Measurements from ENCODE around the gene WDCP.

- TF ChIP-seq, protein P1, sequence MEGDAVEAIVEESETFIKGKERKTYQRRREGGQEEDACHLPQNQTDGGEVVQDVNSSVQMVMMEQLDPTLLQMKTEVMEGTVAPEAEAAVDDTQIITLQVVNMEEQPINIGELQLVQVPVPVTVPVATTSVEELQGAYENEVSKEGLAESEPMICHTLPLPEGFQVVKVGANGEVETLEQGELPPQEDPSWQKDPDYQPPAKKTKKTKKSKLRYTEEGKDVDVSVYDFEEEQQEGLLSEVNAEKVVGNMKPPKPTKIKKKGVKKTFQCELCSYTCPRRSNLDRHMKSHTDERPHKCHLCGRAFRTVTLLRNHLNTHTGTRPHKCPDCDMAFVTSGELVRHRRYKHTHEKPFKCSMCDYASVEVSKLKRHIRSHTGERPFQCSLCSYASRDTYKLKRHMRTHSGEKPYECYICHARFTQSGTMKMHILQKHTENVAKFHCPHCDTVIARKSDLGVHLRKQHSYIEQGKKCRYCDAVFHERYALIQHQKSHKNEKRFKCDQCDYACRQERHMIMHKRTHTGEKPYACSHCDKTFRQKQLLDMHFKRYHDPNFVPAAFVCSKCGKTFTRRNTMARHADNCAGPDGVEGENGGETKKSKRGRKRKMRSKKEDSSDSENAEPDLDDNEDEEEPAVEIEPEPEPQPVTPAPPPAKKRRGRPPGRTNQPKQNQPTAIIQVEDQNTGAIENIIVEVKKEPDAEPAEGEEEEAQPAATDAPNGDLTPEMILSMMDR (IDR thresholded peaks at IDR 0.05): no peak
- no peak for TF ChIP-seq EZH2 (IDR thresholded peaks at IDR 0.05; ENCODE audit: borderline replicate concordance, insufficient read depth, low read depth, low read length, poor library complexity, severe bottlenecking)
Measured at GRCh38 chr2:24046599-24046929, 627 bp downstream of the WDCP start.
